SK-N-SH (cell line): ENCODE data around the gene NME9.

Experiments
- IRF3 ChIP-seq: fragments of 150-350 bp; IDR thresholded peaks from 2 replicates; pipeline ENCODE4 v1.6.1; 2016; ENCODE audit warnings: mild to moderate bottlenecking, low read depth, low read length
- MXI1 ChIP-seq: IDR thresholded peaks from 2 replicates; pipeline ENCODE4 v1.6.1; 2012; ENCODE audit warnings: mild to moderate bottlenecking, low read depth, low read length, improper control_type of control experiment
- SIN3A ChIP-seq: IDR thresholded peaks from 2 replicates; pipeline ENCODE4 v1.6.1; 2012; ENCODE audit warnings: low read depth, mild to moderate bottlenecking, low read length, moderate library complexity, borderline replicate concordance
- TF ChIP-seq, protein P1 (sequence below): IDR thresholded peaks from 2 replicates; pipeline ENCODE4 v1.4.0; 2012; ENCODE audit warnings: low read depth

- TF ChIP-seq, protein P1, sequence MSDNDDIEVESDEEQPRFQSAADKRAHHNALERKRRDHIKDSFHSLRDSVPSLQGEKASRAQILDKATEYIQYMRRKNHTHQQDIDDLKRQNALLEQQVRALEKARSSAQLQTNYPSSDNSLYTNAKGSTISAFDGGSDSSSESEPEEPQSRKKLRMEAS: no peak
- TF ChIP-seq SIN3A (no peak), IRF3 (no peak), MXI1 (no peak)
These were observed 58.4 kb downstream of the NME9 start for GRCh38 chr3:138271189-138271794.
